SK-N-SH treated with all-trans-retinoic acid at 6 μM for 48 hours (cell line): ENCODE measurements around the gene OBP2B.
"Not testable (repeated sequence)": the region's sequence is repeated elsewhere in the genome, so short reads cannot be mapped to it uniquely, and the experiment has no call there.

Source experiments
- ATAC-seq: fragments of 200-7000 bp; cut with Tn5 transposase; 3 replicates; pipeline ENCODE4 v1.9.1; 2020; ENCODE audit warnings: mild to moderate bottlenecking, moderate library complexity
- ARNTL ChIP-seq: fragments of 450-650 bp; formaldehyde crosslinking; IDR thresholded peaks from 2 replicates; pipeline ENCODE4 v1.5.0; 2020; ENCODE audit warnings: low read depth, mild to moderate bottlenecking, moderate library complexity, borderline replicate concordance
- BACH2 ChIP-seq: fragments of 250-450 bp; sonication (Bioruptor Pico); IDR thresholded peaks from 2 replicates; pipeline ENCODE4 v1.9.0; 2021; ENCODE audit warnings: mild to moderate bottlenecking, borderline replicate concordance
- ESRRG ChIP-seq: fragments of 250-450 bp; sonication (Bioruptor Pico); IDR thresholded peaks from 2 replicates; pipeline ENCODE4 v1.6.1; 2021; ENCODE audit warnings: mild to moderate bottlenecking
- GLIS3 ChIP-seq: fragments of 250-450 bp; sonication (Bioruptor Pico); IDR thresholded peaks from 2 replicates; pipeline ENCODE4 v1.5.0; 2020; ENCODE audit warnings: mild to moderate bottlenecking, moderate library complexity
- PPARA ChIP-seq: fragments of 250-450 bp; sonication (Bioruptor Pico); IDR thresholded peaks from 2 replicates; pipeline ENCODE4 v1.5.0; 2020; ENCODE audit warnings: mild to moderate bottlenecking, borderline replicate concordance
- RARB ChIP-seq: fragments of 250-450 bp; sonication (Bioruptor Pico); IDR thresholded peaks from 2 replicates; pipeline ENCODE4 v1.8.0; 2021; ENCODE audit warnings: mild to moderate bottlenecking, moderate library complexity
- SNAI2 ChIP-seq: fragments of 250-450 bp; sonication (Bioruptor Pico); IDR thresholded peaks from 2 replicates; pipeline ENCODE4 v1.5.0; 2020; ENCODE audit warnings: mild to moderate bottlenecking, moderate library complexity
- TCF4 ChIP-seq: fragments of 250-450 bp; sonication (Bioruptor Pico); IDR thresholded peaks from 2 replicates; pipeline ENCODE4 v1.8.0; 2021; ENCODE audit warnings: mild to moderate bottlenecking, moderate library complexity, borderline replicate concordance
- TOX ChIP-seq: fragments of 250-450 bp; sonication (Bioruptor Pico); IDR thresholded peaks from 2 replicates; pipeline ENCODE4 v1.8.0; 2021; ENCODE audit warnings: mild to moderate bottlenecking, moderate library complexity, borderline replicate concordance
- ZC3H10 ChIP-seq: fragments of 250-450 bp; sonication (Bioruptor Pico); IDR thresholded peaks from 2 replicates; pipeline ENCODE4 v1.5.1; 2021; ENCODE audit warnings: mild to moderate bottlenecking, moderate library complexity
- ZFP3 ChIP-seq: fragments of 250-450 bp; sonication (Bioruptor Pico); IDR thresholded peaks from 2 replicates; pipeline ENCODE4 v1.5.0; 2020; ENCODE audit warnings: mild to moderate bottlenecking, moderate library complexity
- ZFP30 ChIP-seq: fragments of 450-650 bp; formaldehyde crosslinking; IDR thresholded peaks from 2 replicates; pipeline ENCODE4 v1.5.0; 2022; ENCODE audit warnings: mild to moderate bottlenecking, moderate library complexity
- ZNF70 ChIP-seq: fragments of 450-650 bp; formaldehyde crosslinking; IDR thresholded peaks from 2 replicates; pipeline ENCODE4 v1.5.0; 2020; ENCODE audit warnings: mild to moderate bottlenecking, moderate library complexity
- ZNF8 ChIP-seq: fragments of 450-650 bp; formaldehyde crosslinking; IDR thresholded peaks from 2 replicates; pipeline ENCODE4 v1.5.0; 2020; ENCODE audit warnings: mild to moderate bottlenecking, moderate library complexity
- TF ChIP-seq, protein P1 (sequence below): fragments of 250-450 bp; sonication (Bioruptor Pico); IDR thresholded peaks from 2 replicates; pipeline ENCODE4 v1.5.1; 2021; ENCODE audit warnings: mild to moderate bottlenecking, moderate library complexity
- TF ChIP-seq, protein P2 (sequence below): fragments of 250-450 bp; sonication (Bioruptor Pico); IDR thresholded peaks from 2 replicates; pipeline ENCODE4 v1.5.0; 2020; ENCODE audit warnings: mild to moderate bottlenecking, moderate library complexity
- TF ChIP-seq, protein P3 (sequence below): fragments of 250-450 bp; sonication (Bioruptor Pico); IDR thresholded peaks from 2 replicates; pipeline ENCODE4 v1.5.1; 2020; ENCODE audit warnings: low read depth, mild to moderate bottlenecking, moderate library complexity

The OBP2B gene

DNA sequence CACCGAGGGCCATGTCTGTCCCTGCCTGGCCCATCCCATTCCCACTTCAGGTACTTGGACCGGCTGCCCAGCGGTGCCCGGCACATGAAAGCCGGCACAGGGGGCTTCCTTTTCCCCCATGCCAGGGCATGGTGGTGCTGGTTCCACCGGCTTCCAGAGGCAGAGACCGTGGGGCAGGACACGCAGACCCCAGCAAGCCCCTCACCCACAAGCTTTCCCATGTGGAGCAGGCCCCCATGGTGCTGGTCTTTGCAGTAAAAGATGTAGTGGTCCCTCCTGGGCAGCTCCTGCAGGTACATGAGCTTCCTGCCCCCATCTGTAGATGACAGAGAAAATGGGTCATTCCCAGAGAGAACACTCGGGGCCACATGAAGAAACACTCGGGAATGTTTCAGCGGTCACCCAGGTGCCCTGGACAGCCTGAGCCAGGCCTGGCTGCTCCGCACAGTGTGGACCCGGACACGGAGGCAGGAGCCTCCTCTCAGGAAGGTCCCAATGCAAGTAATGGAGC is 2.0 kb downstream of the OBP2B start (continued):
- TF ChIP-seq, protein P1, sequence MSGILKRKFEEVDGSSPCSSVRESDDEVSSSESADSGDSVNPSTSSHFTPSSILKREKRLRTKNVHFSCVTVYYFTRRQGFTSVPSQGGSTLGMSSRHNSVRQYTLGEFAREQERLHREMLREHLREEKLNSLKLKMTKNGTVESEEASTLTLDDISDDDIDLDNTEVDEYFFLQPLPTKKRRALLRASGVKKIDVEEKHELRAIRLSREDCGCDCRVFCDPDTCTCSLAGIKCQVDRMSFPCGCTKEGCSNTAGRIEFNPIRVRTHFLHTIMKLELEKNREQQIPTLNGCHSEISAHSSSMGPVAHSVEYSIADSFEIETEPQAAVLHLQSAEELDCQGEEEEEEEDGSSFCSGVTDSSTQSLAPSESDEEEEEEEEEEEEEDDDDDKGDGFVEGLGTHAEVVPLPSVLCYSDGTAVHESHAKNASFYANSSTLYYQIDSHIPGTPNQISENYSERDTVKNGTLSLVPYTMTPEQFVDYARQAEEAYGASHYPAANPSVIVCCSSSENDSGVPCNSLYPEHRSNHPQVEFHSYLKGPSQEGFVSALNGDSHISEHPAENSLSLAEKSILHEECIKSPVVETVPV (CRISPR knock-in tag): no peak
- TF ChIP-seq GLIS3 (CRISPR knock-in tag) (no peak), PPARA (CRISPR knock-in tag) (no peak), TCF4 (CRISPR knock-in tag) (no peak), ARNTL (CRISPR knock-in tag) (no peak)
- TF ChIP-seq, protein P2, sequence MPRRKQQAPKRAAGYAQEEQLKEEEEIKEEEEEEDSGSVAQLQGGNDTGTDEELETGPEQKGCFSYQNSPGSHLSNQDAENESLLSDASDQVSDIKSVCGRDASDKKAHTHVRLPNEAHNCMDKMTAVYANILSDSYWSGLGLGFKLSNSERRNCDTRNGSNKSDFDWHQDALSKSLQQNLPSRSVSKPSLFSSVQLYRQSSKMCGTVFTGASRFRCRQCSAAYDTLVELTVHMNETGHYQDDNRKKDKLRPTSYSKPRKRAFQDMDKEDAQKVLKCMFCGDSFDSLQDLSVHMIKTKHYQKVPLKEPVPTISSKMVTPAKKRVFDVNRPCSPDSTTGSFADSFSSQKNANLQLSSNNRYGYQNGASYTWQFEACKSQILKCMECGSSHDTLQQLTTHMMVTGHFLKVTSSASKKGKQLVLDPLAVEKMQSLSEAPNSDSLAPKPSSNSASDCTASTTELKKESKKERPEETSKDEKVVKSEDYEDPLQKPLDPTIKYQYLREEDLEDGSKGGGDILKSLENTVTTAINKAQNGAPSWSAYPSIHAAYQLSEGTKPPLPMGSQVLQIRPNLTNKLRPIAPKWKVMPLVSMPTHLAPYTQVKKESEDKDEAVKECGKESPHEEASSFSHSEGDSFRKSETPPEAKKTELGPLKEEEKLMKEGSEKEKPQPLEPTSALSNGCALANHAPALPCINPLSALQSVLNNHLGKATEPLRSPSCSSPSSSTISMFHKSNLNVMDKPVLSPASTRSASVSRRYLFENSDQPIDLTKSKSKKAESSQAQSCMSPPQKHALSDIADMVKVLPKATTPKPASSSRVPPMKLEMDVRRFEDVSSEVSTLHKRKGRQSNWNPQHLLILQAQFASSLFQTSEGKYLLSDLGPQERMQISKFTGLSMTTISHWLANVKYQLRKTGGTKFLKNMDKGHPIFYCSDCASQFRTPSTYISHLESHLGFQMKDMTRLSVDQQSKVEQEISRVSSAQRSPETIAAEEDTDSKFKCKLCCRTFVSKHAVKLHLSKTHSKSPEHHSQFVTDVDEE: no peak

GRCh38 chr9:133205996-133206931 is 2.8 kb downstream of the OBP2B start:
- ATAC-seq: no peak
- TF ChIP-seq, protein P3, sequence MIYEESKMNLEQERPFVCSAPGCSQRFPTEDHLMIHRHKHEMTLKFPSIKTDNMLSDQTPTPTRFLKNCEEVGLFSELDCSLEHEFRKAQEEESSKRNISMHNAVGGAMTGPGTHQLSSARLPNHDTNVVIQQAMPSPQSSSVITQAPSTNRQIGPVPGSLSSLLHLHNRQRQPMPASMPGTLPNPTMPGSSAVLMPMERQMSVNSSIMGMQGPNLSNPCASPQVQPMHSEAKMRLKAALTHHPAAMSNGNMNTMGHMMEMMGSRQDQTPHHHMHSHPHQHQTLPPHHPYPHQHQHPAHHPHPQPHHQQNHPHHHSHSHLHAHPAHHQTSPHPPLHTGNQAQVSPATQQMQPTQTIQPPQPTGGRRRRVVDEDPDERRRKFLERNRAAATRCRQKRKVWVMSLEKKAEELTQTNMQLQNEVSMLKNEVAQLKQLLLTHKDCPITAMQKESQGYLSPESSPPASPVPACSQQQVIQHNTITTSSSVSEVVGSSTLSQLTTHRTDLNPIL (CRISPR knock-in tag): no peak
- no peak for TF ChIP-seq BACH2
- TF ChIP-seq PPARA (CRISPR knock-in tag): no peak
- no peak for TF ChIP-seq RARB (CRISPR knock-in tag)
- TF ChIP-seq ZFP30: no peak
- TF ChIP-seq, protein P2: no peak
- TF ChIP-seq ZNF70 (CRISPR knock-in tag): no peak
- no peak for TF ChIP-seq ZNF8 (CRISPR knock-in tag)
- TF ChIP-seq TOX (CRISPR knock-in tag): no peak
- TF ChIP-seq ZFP3: no peak
- no peak for TF ChIP-seq ZC3H10
- TF ChIP-seq SNAI2: no peak
- no peak for TF ChIP-seq ESRRG (CRISPR knock-in tag)
- no peak for TF ChIP-seq GLIS3 (CRISPR knock-in tag)
- TF ChIP-seq, all 23 proteins: peak for 0

DNA sequence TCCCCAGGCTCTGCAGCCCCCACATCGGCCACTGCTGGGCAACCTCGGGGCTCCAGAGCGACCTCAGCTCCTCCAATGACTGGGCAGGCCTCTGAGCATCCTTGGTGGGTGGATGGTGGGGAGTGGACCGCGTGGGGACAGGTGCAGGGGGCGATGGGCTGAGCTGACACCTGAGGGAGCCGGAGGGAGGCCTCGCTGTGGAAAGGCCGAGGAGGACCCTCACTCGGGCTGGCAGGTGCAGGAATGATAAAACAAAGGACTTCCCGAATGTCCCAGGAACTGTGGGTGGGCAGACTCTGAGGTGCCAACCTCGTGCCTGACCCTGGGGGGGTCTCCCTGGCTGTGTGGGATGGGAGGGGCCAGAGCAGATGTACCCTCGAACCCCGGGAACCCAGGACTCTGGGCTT is 3.6 kb downstream of the OBP2B start:
- ATAC-seq: not testable (repeated sequence)

- TF ChIP-seq, protein P2: no peak
- no peak for ATAC-seq
Observed at GRCh38 chr9:133204993-133205336, 4.1 kb downstream of the OBP2B start.
